Midbrain (tissue), 1 donor: Measurements from ENCODE around the gene FAM78B.

Source experiments
- DNase-seq: peaks from one replicate; lab custom pipeline; 2025; lab: John Stamatoyannopoulos, UW

FAM78B gene

DNA sequence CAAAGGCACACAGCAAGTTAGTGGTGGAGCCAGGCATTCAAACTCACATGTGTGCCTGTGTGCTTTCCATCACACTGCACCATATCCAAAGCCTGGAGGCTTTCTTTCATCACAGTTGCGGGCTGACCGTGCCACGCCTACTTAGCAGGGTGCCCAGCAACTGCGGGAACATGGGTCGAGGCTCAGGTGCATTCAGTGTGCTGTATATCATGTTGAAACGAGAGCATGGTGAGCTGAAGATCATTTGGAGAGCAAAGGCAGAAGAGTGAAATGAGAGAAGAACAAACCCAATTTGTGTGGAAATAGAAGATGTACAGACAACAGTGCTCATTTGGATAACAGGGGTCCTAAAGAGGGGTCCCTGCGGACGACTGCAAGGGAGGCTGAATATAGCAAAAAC, 46.5 kb downstream of the FAM78B start:
- no peak for DNase-seq

- no peak for DNase-seq
These were observed 47.3 kb downstream of the FAM78B start for GRCh38 chr1:166119471-166119965.

DNA sequence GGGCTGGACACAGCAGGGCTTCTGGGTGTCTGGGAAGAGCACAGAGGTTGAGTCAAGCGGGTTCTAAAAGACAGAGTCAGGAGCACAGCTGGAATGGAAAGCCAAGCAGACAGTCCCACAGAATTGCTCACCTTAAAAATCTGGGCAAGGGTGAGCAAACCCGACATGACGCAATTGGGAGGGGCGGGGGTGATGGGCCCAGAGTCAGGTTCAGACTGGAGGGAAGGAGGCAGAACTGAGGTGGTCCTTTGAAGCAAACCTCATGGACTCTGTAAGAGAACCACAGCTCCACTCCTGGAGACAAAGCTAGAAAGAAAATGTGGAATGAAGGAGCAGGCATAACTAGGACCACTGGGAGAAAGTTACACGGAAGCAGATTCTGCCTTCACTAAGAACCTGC, 49.0 kb downstream of the FAM78B start:
- DNase-seq, result no peak

GRCh38 chr1:166116026-166116425, 50.8 kb downstream of the FAM78B start:
- DNase-seq, result no peak

- DNase-seq, result no peak
These were observed 52.4 kb downstream of the FAM78B start for GRCh38 chr1:166114419-166114818.

DNA sequence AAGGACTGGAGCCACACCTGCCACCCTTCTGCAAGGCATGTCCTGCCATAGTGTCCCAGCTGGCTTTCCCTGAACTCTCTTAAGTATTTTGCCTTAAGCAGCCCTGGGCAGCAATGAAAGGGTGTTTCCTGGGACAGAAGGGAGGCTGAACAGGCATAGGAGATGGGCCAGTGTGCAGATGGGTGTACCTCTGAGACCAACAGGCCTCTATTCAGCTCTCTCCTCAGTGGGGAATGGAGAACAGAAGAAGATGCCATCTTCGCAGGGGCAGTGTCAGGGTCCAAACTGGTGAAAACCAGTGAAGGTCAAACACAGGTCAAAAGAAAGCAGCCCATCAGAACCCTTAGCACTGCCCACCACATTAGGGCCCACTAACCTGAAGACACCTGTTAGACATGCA, 53.2 kb downstream of the FAM78B start:
- DNase-seq, result no peak

DNA sequence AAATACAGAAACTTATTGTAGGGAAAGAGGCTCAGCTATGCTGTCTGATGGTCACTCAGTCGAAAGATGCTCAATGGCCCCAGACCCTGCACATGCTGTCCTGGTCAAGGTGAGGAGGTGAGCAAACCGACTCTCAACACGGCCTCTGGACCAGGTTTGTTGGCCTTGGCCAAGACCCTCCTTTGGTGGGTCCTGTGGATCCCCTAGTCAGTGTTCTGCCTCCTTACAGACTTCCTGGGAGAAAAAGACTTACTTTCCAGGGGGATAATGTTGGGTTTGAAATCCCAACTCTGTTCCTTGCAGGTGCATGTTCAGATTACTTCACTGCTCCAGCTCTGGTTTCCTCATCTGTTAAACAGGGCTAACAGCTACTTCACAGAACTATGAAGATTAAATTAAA, 53.8 kb downstream of the FAM78B start:
- DNase-seq, result no peak

DNA sequence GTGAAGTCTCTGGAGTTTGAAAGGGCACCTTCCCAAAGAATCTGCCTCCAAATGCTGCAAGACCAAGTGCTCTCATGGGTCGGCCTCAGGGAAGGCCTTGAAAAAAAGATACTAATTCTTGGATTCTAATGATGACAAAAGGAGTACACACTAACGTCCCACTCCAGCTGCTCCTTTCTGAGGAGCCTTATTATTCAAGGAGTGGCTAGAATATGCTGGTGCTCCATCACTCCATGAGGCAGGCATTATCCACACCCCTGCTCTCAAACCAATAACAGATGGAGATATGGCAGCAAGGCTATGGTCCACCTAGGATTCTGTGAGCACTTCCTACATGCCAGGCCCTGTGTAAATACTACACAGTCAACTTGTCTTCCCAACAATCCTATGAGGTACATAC, 54.4 kb downstream of the FAM78B start:
- DNase-seq, result no peak

DNA sequence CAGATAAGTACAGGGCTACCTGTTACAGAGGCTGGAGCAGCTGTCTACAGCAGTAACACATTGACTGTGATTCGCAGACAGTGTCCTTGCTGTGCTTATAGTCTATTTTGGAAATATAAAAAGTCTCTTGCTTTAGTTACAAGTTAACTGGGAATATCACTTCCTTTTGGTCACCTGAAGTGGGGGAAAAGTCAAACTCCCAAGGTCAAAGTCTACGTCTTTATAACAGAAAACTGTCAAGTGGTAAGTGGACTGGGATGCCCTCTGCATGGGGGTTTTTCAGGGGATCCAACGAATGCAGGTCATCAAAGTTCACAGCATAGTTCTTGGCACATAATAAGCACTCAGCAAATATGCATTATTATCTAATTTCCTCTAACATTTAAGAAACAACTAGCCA, 55.4 kb downstream of the FAM78B start:
- no peak for DNase-seq

DNA sequence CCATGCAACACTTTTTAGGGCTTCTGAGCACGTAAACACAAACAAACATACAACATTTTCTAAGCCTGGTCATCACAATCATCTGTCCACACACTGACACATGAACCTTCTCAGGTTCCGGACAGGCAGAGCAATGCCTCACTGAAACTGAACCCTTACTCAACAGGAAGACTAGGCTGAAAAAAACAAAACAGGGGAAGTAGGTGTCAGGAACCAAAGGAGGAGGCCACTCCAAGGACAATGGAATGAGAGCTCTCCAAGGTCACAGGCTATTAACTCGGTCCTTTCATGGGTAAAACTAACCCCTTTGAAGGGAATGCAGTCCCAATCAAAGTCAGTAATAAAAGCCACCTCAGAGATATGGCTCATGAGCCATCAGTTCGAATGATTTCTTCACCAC, 76.6 kb downstream of the FAM78B start:
- DNase-seq, result no peak

GRCh38 chr1:166089804-166090203, 77.0 kb downstream of the FAM78B start:
- no peak for DNase-seq

DNA sequence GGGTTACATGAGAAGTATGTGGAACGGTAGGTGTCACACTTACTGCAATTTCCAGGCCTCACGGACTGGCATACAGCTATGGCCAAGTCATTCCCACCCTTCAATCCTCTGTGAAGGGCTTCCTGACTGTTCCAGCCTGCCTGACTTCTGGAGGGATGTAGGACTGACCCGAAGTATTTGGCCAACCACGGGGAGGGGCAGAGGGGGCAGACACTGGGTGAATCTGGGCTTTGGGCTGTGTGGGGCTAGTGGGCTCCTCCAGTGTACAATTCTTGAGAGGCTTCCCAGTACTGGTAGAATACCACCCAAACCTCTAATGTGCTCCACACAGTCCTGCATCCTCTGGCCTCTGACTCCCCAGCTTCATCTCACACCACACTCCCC, 78.2 kb downstream of the FAM78B start:
- no peak for DNase-seq

DNA sequence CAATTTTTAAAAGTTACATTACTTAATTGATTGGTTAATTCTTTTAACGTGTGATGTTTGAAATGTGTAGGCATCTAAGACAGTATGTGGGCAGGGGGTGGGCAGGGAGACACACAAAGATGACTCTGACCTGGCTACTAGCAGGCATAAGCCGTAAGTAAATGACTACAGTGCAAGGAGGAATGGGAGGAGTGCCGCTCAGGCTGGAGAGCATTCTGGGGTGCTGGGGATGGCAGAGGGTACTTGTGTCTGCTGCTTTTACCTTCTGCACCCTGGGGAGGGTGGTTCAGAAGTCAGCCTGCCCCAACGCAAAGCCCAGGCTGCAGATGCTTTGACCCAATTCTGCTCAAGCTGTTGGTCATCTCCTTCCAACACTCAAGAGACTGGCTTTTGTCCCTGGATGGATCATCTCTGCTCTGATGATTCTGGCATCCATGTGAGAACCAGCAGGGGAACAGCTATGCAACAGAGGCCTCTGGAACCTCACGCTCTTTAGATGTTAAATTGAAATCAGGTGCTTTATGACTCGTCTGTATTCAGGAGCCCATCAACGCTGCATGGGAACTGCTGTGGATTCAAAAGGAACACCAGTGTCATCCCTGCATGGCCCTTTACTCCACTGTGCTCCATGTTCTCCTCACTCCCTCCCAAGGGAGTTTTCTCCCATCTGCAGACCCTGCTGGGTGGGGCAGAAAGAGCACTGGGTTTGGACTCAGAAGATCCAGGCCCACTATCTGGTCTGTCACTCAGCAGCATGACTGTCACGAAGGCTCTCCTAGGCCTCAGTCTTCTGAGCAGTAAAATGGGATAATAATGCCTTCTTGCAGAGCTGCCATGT, 78.8 kb downstream of the FAM78B start:
- DNase-seq, result no peak

- no peak for DNase-seq
These were observed 80.5 kb downstream of the FAM78B start for GRCh38 chr1:166086113-166086883.

DNA sequence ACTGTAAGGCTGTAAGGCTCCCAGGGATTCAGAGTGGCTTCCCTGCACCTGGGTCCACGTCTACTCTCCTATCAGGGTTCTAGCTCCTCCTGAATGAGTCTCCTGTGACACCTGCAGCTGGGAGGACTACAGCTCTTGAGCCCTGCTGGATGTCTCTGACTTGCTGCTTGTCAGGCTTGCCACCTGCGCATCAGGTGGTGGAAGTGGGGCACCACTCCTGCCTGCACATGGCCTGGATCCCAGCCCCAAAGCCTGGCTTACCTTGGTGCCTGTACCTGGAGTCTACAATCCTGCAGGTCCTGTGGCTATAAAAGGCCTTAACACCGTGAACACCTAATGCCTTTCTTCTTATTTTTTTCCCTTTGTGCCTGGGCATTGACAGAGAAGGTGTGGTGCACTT, 82.2 kb downstream of the FAM78B start:
- no peak for DNase-seq

- no peak for DNase-seq
These were observed 82.9 kb downstream of the FAM78B start for GRCh38 chr1:166083887-166084286.

- DNase-seq, result no peak
These were observed 84.2 kb downstream of the FAM78B start for GRCh38 chr1:166082601-166083000.

DNA sequence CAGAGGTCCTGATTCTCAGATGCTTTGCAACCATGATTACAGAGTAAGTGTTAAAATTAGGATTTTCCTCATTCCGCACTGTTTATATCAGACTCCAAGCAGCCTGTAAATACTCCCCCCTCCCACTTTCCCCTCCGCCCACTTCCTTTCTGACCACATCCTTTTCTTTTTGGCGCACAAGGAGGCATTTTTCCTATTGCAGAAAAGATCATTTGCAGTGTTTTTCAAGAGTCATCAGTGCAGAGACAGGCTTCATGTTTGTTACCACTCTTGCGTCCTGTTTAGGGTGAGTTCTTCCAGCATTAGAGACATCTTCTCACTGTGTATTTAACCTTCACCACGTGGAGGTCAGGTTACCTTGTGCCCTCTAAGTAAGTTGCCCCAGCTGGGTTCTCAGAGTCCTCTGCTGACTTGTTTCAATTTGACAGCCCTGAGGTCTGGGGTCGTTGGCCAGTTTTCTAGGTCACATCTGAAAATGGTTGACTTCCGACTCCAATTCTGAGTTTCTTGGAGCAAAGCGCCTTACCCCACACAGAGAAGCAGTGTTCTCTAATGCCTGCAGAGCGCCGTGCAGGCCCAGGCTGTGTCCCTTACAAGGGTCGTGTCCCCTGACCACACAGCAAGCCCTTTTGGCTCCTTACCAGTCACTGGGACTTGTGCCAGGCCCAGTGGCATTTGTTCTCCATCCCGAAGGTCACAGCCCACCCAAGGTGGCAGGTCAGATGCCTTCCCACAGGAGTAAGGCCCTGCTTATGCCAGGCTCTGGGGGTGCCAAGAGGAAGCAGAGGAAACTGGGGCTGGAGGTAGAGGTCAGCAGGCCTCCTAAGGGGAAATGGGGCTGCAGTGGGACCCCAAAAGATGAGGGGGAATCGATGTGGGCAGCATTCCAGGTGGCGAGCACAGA, 85.6 kb downstream of the FAM78B start:
- DNase-seq, result no peak

DNA sequence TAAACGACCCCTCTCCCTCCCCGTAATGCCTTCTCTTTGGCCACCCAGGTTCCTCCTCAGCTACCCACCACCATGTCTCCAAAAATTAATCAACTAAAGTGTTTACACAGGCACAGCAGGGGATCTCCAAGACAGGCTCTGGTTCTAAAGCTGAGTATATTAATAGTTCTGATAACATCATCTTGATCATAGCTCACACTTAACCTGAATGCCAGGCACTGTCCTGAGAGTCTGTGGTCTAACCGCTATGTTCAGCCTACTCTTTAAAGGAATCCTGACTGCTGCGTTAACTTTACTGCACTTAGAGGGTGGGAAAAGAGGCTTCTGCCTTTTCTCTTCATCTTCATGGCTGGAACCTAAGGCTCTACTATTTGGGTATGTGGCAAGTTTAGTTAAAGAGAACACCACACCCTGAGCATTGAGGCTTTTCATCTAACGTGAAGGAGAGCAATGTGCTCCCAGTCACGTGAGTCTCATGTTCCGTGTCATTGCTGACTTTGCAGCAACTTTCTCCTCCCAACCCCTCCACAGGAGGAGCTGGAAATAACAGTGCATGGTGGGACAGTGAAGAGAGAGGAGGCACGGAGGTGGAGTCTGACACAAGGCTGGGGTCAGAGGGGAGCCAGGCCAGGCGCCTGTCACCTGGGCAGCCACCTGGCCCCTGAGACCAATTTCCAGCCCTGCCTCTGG, 86.4 kb downstream of the FAM78B start:
- no peak for DNase-seq

- no peak for DNase-seq
These were observed 87.5 kb downstream of the FAM78B start for GRCh38 chr1:166079276-166079675.

- no peak for DNase-seq
These were observed 93.3 kb downstream of the FAM78B start for GRCh38 chr1:166073489-166073888.

- DNase-seq, result no peak
These were observed 97.4 kb downstream of the FAM78B start for GRCh38 chr1:166069390-166069789.
